K562 (cell line): ENCODE measurements around the gene PARD3. TPM values are rescaled to one million over a fixed set of nuclear protein-coding genes. Genes with fewer than 3 reads are reported as not detected.

Experiments used
- ATAC-seq: fragments of 200-7000 bp; cut with Tn5 transposase; 3 replicates; pipeline ENCODE4 v1.9.1; 2020; ENCODE audit warnings: moderate library complexity
- BruUV-seq: library from RNA; stranded (reverse); fragments of 400-500 nt; replicated peaks from 2 replicates; lab custom pipeline; 2021; lab: Mats Ljungman, UMichigan
- CTCF ChIA-PET: fragments of 300-600 bp; formaldehyde crosslinking; extraction: SDS; loops from one replicate; lab custom pipeline; 2021; ENCODE audit warnings: low intra/inter-chr PET ratio; lab: Yijun Ruan, JAX
- POLR2A ChIA-PET: fragments of 300-600, 350-650 bp; sonication (Branson Sonifier 250); formaldehyde crosslinking; extraction: SDS; loops from one replicate; lab custom pipeline; 2021; ENCODE audit warnings: antibody characterized with exemption, inconsistent platforms; lab: Yijun Ruan, JAX
- DNase-seq, 4 experiments: peaks; one replicate each; pipeline versions ENCODE4 v3.0.0 to v3.0.0-alpha.2; 2011 to 2018; ENCODE audit warnings: low spot score in 3 of 4, mixed read lengths in 3 of 4; ENCODE audit errors: extremely low read depth in 1 of 4
- FAIRE-seq: peaks from 2 replicates; lab custom pipeline; 2011; peaks lifted over from hg19 to GRCh38; lab: Jason Lieb, UNC
- H2AFZ ChIP-seq: 2 replicates; pipeline ENCODE4 v1.6.0; 2011; ENCODE audit warnings: low read depth, low read length, control low read depth, inconsistent platforms
- H3K27ac ChIP-seq: fragments of 200-600 bp; 3 replicates; pipeline ENCODE4 v1.8.0; 2011; ENCODE audit warnings: low read depth, mild to moderate bottlenecking, control low read depth, inconsistent platforms, low read length, moderate library complexity, mixed read lengths; ENCODE audit errors: extremely low read depth
- H3K27me3 ChIP-seq, 2 experiments: fragments of 300-600 bp in 1 of 2; 2 replicates in 1 of 2; 3 replicates in 1 of 2; pipeline versions ENCODE4 v1.6.0 to v1.8.0; 2011; ENCODE audit warnings: inconsistent platforms in 2 of 2, low read length in 2 of 2, mild to moderate bottlenecking in 1 of 2, mixed read lengths in 1 of 2, moderate library complexity in 1 of 2; ENCODE audit not compliant: control insufficient read depth in 2 of 2, insufficient read depth in 2 of 2
- H3K36me3 ChIP-seq: fragments of 300-600 bp; 3 replicates; pipeline ENCODE4 v1.8.0; 2011; ENCODE audit warnings: mild to moderate bottlenecking, low read length, inconsistent platforms; ENCODE audit not compliant: control insufficient read depth, insufficient read depth
- H3K4me1 ChIP-seq, 2 experiments: fragments of 200-600 bp in 1 of 2; replicated peaks in 1 of 2; 2 replicates in 1 of 2; 3 replicates in 1 of 2; pipeline versions ENCODE4 v1.5.1 to v1.8.0; 2011; ENCODE audit warnings: inconsistent platforms in 2 of 2, low read length in 2 of 2, mild to moderate bottlenecking in 1 of 2, mixed read lengths in 1 of 2, moderate library complexity in 1 of 2; ENCODE audit not compliant: control insufficient read depth in 2 of 2, insufficient read depth in 2 of 2
- H3K4me2 ChIP-seq: 2 replicates; pipeline ENCODE4 v1.6.1; 2011; ENCODE audit warnings: low read length, control low read depth, inconsistent platforms, mixed read lengths; ENCODE audit not compliant: insufficient read depth
- H3K4me3 ChIP-seq: fragments of 200-600 bp; sonication (generic), shearing (Covaris generic); 2 replicates; pipeline ENCODE4 v1.5.1; 2016; ENCODE audit warnings: control low read depth, inconsistent platforms
- H3K79me2 ChIP-seq: fragments of 200-600 bp; 3 replicates; pipeline ENCODE4 v1.8.0; 2011; ENCODE audit warnings: low read length, inconsistent platforms; ENCODE audit not compliant: control insufficient read depth, insufficient read depth
- H3K9ac ChIP-seq, 2 experiments: 2 replicates each; pipeline versions ENCODE4 v1.6.0 to v1.6.1; 2011; ENCODE audit warnings: low read depth in 2 of 2, low read length in 2 of 2, control low read depth in 1 of 2, inconsistent platforms in 1 of 2, mild to moderate bottlenecking in 1 of 2, mixed read lengths in 1 of 2; ENCODE audit not compliant: insufficient read depth in 1 of 2
- H3K9me1 ChIP-seq: one replicate; pipeline ENCODE4 v1.6.0; 2011; ENCODE audit warnings: inconsistent platforms, mild to moderate bottlenecking, low read length, moderate library complexity; ENCODE audit not compliant: control insufficient read depth, insufficient read depth
- H3K9me3 ChIP-seq: replicated peaks from 2 replicates; pipeline ENCODE4 v1.5.1; 2011; ENCODE audit warnings: low read depth, low read length, inconsistent platforms; ENCODE audit not compliant: control insufficient read depth, insufficient read depth
- H4K20me1 ChIP-seq: replicated peaks from 2 replicates; pipeline ENCODE4 v1.6.1; 2011; ENCODE audit warnings: low read length, inconsistent platforms, mixed read lengths; ENCODE audit not compliant: control insufficient read depth, insufficient read depth
- ARID1B ChIP-seq: fragments of 450-650 bp; IDR thresholded peaks from 2 replicates; pipeline ENCODE4 v1.6.1; 2016; ENCODE audit warnings: antibody characterized with exemption, mild to moderate bottlenecking, inconsistent platforms
- ATF4 ChIP-seq: fragments of 450-650 bp; formaldehyde crosslinking; IDR thresholded peaks from 2 replicates; pipeline ENCODE4 v1.4.0; 2022; ENCODE audit warnings: mild to moderate bottlenecking, moderate library complexity
- BDP1 ChIP-seq: IDR thresholded peaks from 3 replicates; pipeline ENCODE4 v1.6.1; 2011; ENCODE audit not compliant: insufficient read length, insufficient read depth
- CTCF ChIP-seq, 3 experiments: IDR thresholded peaks in 2 of 3; conservative IDR thresholded peaks in 1 of 3; 2 replicates each; pipeline ENCODE4 v1.5.1; 2011 to 2012; ENCODE audit warnings: low read length in 3 of 3, mild to moderate bottlenecking in 3 of 3, control low read depth in 2 of 3, improper control_type of control experiment in 1 of 3, inconsistent platforms in 1 of 3, low read depth in 1 of 3, mixed read lengths in 1 of 3, moderate library complexity in 1 of 3; ENCODE audit not compliant: insufficient read depth in 2 of 3
- GTF3C2 ChIP-seq: IDR thresholded peaks from 3 replicates; pipeline ENCODE4 v1.6.1; 2011; ENCODE audit warnings: borderline replicate concordance, mild to moderate bottlenecking, moderate library complexity; ENCODE audit not compliant: insufficient read length; ENCODE audit errors: extremely low read depth
- KHSRP ChIP-seq: fragments of 450-650 bp; IDR thresholded peaks from 2 replicates; pipeline ENCODE4 v1.6.1; 2017
- MEIS2 ChIP-seq: fragments of 450-650 bp; IDR thresholded peaks from 2 replicates; pipeline ENCODE4 v1.6.1; 2014; ENCODE audit warnings: mild to moderate bottlenecking; ENCODE audit not compliant: partially characterized antibody
- PHTF2 ChIP-seq: fragments of 250-450 bp; sonication (Bioruptor Pico); IDR thresholded peaks from 2 replicates; pipeline ENCODE4 v1.5.0; 2021; ENCODE audit warnings: mild to moderate bottlenecking
- RNF219 ChIP-seq: fragments of 250-450 bp; sonication (Bioruptor Pico); IDR thresholded peaks from 2 replicates; pipeline ENCODE4 v1.5.0; 2022; ENCODE audit warnings: mild to moderate bottlenecking
- TSC22D4 ChIP-seq: fragments of 450-650 bp; IDR thresholded peaks from 2 replicates; pipeline ENCODE4 v1.6.1; 2016; ENCODE audit warnings: missing genetic modification characterization, missing biosample characterization, control low read depth
- WGBS: fragments of 100-300 bp; shearing (Covaris generic); methylation state at CpG from one replicate; pipeline ENCODE4 v1.1.6; 2016; ENCODE audit warnings: low coverage, mixed read lengths; ENCODE audit not compliant: insufficient coverage; ENCODE audit errors: missing lambda C conversion rate; 5-methylcytosine and 5-hydroxymethylcytosine counted together
- in situ Hi-C: fragments of 300-500 bp; cut with MboI; formaldehyde crosslinking; loops from 4 replicates; pipeline ENCODE4 v1.15.0; 2018; ENCODE audit warnings: inconsistent platforms, mixed read lengths
- intact Hi-C: fragments of 100-400 bp; cut with micrococcal nuclease; formaldehyde crosslinking; loops from 2 replicates; pipeline ENCODE4 v1.14.2; 2022
- polyA plus RNA-seq, 8 experiments: library from polyadenylated mRNA; depleted of rRNA in 4 of 8; stranded (reverse) in 5 of 8; unstranded in 3 of 8; fragments of >200 nt; fragmentation: Nextera tagmentation in 2 of 8; fragmentation: Illumina TruSeq in 1 of 8; extraction: Ambion mirVana in 2 of 8; extraction: Trizol in 1 of 8; gene quantifications; 2 replicates each; pipeline versions ENCODE4 v1.2.1 to v1.2.3, GENCODE V29; 2011 to 2014; ENCODE audit warnings: inconsistent platforms in 1 of 8, missing spikeins in 1 of 8
- total RNA-seq, 7 experiments: library from RNA; depleted of rRNA in 6 of 7; stranded (reverse); fragments of >200 nt in 6 of 7; fragmentation: Illumina TruSeq in 2 of 7; extraction: Trizol in 2 of 7; gene quantifications; 2 replicates each; pipeline versions ENCODE4 v1.2.1 to v1.2.3, GENCODE V29; 2011 to 2021; ENCODE audit warnings: low replicate concordance in 1 of 7

PARD3 gene
- total and polyA plus RNA-seq, 9 of the 15 experiments (the other 6 are each of a cell fraction or from before 2014, with no cell fraction given) = 2.7 to 11.7 (median 7.7) TPM

GRCh38 chr10:34647160-34647559, 167.9 kb downstream of the PARD3 start:
- BruUV-seq = no TSS peak
- Histone ChIP-seq H4K20me1 (0 out of 2 replicates have a peak, but pooled peaks cover 4% of the 10 kb centered on the region), H3K4me3 (no peak overlapping the region), H3K9me1 (no peaks in the 10 kb centered on the region), H2AFZ (no peak overlapping the region), H3K27ac (no peak overlapping the region), H3K9me3 (no peaks in the 10 kb centered on the region), H3K79me2 (no peaks in the 10 kb centered on the region), H3K4me1 (no peaks in the 10 kb centered on the region), H3K4me2 (no peak overlapping the region), H3K36me3 (no peaks in the 10 kb centered on the region), H3K9ac (no peak overlapping the region), H3K27me3 (peaks cover 0 to 11% of the 10 kb centered on the region in 2 experiments; a peak in 3 of 5 replicates)
- in situ Hi-C loops = loop anchor here (25.0 kb wide), 1 partner anchor 810 kb away; no protein-coding TSS in a partner anchor
- no peak for FAIRE-seq
- ATAC-seq = no peak
- POLR2A ChIA-PET = interaction anchor here (0.7 to 1.5 kb wide), 2 partner anchors 16 to 1308 kb away, joined by 3 read pairs; no protein-coding TSS in a partner anchor
- intact Hi-C loops = no loop called here
- CTCF ChIA-PET = no interaction called here
- no peak for DNase-seq
- 13% methylated on average over 7 of the region's 7 CpGs for WGBS
- TF ChIP-seq KHSRP (no peak), ARID1B (no peak), BDP1 (no peak), RNF219 (CRISPR knock-in tag) (no peak), ATF4 (CRISPR knock-in tag) (no peak), CTCF (IDR thresholded peaks at IDR 0.05 in 2 of 3, conservative IDR thresholded peaks at IDR 0.05 in 1 of 3; ENCODE audit: insufficient read depth in 2 of 3, low read depth in 1 of 3, low read length in 3 of 3) (no peak), PHTF2 (CRISPR knock-in tag) (no peak), MEIS2 (no peak), GTF3C2 (no peak), TSC22D4 (no peak)
